Measurements from ENCODE around the gene C5orf15. TPM values are rescaled to one million over a fixed set of nuclear protein-coding genes. Genes with fewer than 3 reads are reported as not detected.

The C5orf15 gene
- total RNA-seq, 1 donor from 2014 or later: 73.2 TPM

- no peak for DNase-seq (ENCODE audit: low read depth)
- no peak for TF ChIP-seq CTCF (conservative IDR thresholded peaks at IDR 0.05; ENCODE audit: low read depth, low read length)
These were observed 39.6 kb downstream of the C5orf15 start for GRCh38 chr5:133928587-133929393.

DNA sequence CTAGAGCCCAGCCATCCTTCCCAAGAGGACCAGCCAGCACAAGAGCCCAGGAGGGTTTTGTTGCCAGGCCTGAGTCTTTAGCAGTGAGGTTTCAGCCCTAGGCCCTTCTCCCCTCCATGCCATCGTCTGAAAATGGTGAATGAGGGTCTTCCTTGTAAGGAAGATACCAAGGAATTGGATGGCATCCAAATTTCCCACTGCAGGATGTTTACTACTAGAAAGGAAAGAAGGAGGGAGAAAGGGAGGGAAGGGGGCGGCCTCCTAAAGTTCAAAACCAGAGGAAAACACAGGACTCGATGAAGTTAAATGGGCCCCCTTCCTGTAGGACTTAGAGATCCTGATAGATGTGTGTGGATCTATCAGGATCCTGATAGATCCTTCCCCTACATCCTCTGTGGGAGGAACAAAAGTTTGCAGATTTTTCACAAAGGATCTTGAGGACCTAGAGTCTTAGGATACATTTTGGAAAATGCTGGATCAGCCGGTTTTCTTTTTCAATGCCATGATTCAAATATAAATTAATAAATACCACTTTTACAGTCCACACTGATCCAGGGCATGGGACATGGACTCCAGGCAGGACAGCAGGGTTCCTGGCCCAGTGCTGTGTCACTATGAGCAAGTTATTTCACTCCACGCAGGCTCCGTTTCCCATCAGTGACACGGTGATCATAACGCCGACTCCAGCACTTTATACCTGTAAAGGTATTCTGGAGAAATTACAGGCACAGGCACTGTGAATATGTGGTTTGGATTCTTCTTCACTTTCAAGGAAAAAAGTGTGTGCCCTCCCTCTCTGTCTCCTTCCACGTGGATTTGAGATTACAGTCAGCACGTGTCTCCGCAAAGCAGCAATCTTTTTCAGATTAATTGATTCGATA is 40.9 kb downstream of the C5orf15 start:
- no peak overlapping the region for H3K4me3 ChIP-seq (ENCODE audit: low read depth, low read length)
- no peak for TF ChIP-seq CTCF (conservative IDR thresholded peaks at IDR 0.05; ENCODE audit: low read depth, low read length)
- DNase-seq (ENCODE audit: low read depth): peak; percentile 27

More at GRCh38 chr5:133928587-133929393, 39.6 kb downstream of the C5orf15 start:
- H3K4me3 ChIP-seq (ENCODE audit: low read depth, low read length): no peak overlapping the region

DNA sequence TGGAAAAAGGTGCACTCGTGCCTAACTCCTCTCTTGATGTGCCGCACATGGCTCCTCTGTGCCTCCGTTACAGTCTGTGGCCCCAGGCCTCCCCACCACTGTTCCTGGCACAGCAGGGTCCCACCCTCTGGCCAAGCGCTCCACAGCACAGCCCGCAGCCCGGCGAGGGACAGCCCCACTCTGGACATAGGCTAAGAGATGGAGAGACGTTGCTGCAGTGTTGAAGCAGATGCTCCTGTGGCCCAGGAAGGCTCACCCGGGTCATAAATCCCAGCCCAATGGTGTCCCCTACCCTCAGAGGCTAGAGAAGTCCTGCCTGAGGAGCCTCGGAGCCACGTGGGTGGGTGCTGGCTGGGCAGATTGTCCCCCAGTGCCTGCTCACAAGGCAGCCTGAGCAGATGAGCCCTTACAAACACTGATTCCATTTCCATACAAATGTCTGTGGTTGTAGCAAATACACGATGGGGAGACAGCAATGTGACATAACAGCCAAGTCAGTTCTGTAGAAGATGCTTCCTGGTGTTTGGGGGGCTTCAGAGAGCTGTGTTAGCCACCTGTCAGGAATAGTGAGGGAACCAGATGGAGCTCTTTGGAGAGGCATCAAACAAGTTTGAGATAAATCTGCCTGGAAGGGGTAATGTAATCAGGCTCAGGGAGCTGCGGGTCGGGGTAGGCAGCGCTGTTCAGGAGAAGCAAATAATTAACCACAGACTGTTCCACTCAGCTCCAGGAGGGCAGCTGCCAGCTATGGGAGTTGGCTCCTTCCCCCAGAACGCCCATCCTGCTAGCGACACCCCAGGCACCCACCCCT is 41.7 kb downstream of the C5orf15 start:
- peak; percentile 31 for DNase-seq (ENCODE audit: low read depth)
- H3K4me3 ChIP-seq (ENCODE audit: low read depth, low read length): no peak overlapping the region

DNA sequence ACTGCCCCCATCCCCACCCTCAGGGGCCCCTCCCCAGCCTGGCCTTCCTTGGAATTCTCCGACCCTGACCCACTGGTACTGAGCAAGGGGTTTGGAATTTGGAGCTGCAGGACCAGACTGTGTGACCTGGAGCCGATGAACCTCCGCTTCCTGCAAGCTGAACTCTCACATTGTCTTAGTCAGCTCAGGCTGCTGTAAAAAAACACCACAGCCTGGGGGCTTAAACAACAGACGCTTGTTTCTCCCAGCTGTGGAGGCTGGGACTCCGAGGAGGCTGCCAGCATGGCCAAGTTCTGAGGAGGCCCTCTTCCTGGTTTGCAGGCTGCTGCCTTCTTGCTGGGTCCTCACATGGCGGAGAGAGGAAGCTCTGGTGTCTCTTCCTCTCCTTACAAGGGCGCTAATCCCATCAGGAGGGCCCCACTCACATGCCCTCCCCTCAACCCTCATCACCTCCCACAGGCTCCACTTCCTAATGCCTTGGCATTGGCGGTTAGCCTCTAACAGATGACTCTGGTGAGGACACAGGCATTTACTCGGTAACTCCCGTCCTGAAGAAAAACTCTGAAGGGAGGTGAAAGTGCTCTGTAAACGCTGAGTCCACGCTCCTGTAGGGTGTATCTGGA is 42.4 kb downstream of the C5orf15 start:
- DNase-seq (ENCODE audit: low read depth): no peak
- no peak for TF ChIP-seq CTCF (conservative IDR thresholded peaks at IDR 0.05; ENCODE audit: low read depth, low read length)

More for the DNA sequence above, 41.7 kb downstream of the C5orf15 start:
- no peak for TF ChIP-seq CTCF (conservative IDR thresholded peaks at IDR 0.05; ENCODE audit: low read depth, low read length)

DNA sequence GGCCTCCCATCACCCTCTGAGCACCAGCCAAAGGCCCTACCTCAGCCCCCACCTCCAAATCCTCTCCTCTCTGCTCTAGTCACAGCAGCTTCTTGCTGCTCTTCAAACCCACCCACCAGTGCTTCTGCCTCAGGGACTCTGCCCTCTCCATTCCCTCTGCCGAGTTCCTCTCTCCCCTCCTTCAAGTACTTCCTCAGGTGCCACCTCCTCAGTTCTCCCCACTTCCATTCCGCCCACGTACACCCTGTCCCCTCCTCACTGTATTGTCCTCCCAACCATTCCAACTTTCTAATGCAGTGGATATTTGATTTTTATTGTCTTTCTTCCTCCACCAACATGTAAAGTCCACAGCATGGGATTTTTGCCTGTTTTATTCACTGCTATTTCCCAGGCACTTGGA is 43.2 kb downstream of the C5orf15 start:
- no peak for DNase-seq (ENCODE audit: low read depth)
- TF ChIP-seq CTCF (conservative IDR thresholded peaks at IDR 0.05; ENCODE audit: low read depth, low read length): no peak
- H3K4me3 ChIP-seq (ENCODE audit: low read depth, low read length): no peak overlapping the region

More for the DNA sequence above, 42.4 kb downstream of the C5orf15 start:
- no peak overlapping the region for H3K4me3 ChIP-seq (ENCODE audit: low read depth, low read length)
